ENCODE data around the gene EIF2B4.

EIF2B4 gene

DNA sequence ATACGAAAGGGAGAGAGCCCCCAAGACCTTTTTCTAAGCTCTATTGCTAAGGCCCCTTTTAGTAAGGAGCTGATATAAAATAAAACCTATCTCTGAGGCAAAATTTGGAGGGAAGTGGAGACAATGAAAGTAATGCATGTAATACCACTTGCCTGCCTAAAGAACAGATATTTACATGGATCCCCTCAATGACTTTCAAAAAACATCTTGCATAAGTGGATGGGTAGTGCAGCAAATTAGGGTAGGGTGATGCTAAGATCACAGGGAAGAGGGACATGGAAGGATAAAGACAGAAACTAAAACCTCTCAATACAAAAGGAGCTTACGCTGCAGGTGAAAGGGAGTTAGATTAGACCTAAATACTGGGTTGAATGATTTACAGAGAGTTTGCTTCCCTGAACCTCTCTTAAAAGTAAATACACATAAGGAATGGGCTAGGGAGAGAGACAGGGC lies 9.3 kb upstream of the EIF2B4 start:
- H3K9me3 ChIP-seq (ENCODE audit: control insufficient read depth, insufficient read depth, low read depth, low read length): no peaks in the 10 kb centered on the region
- H3K4me3 ChIP-seq (ENCODE audit: low read depth, low read length): peak overlapping the region; percentile 72
- peaks cover 18 to 84% of the 10 kb centered on the region in 2 experiments for H3K36me3 ChIP-seq (ENCODE audit: control insufficient read depth in 2 of 2, insufficient read depth in 1 of 2, low read length in 2 of 2)
- POLR2A ChIA-PET: interaction anchor here (1.0 to 3.4 kb wide), 9 partner anchors 8 to 62 kb away, joined by 3 to 19 read pairs (median 9); partner anchors contain the start of genes EIF2B4, GTF3C2, MPV17 and NRBP1
- no peaks in the 10 kb centered on the region; the same call in 1 of the 2 replicates for H3K4me1 ChIP-seq (ENCODE audit: control insufficient read depth, insufficient read depth, low read length)
- peak overlapping the region; percentile 82 for H3K27ac ChIP-seq (ENCODE audit: extremely low read depth, low read depth, low read length)
- CTCF ChIA-PET: interaction anchor here (0.8 to 1.4 kb wide), 4 partner anchors 8 to 304 kb away, joined by 3 to 7 read pairs (median 3); partner anchors contain the start of gene SNX17
- TF ChIP-seq ZFP41 (tag by site-specific recombination; IDR thresholded peaks at IDR 0.05; ENCODE audit: borderline replicate concordance) (no peak), PRDM1 (tag by site-specific recombination; IDR thresholded peaks at IDR 0.05) (0 out of 2 replicates have a peak, but pooled peaks have one; percentile 5)

DNA sequence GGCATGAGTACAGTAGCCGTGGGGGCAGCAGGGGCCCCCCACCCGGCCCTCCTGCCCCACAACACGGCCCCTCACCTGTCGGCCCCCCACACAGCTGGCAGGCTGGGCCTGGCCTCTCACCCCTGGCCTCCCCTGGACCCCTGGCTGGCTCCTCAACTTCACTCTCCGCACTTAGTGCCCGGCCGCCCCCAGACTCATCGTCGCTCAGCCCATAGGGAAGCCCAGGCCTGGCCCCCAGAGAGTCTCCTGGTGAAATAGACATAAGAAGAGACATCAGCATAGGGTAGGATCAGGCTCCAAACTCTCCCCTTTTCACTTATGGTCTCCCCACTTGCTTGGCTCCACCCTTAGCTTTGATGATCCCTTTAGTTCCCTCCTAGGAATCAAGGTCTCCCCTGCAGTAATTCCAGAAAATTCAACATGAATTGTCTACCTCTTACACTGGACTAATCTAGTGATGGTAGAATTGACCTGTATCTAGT lies 8.7 kb upstream of the EIF2B4 start:
- TF ChIP-seq TRIM28 (IDR thresholded peaks at IDR 0.05; ENCODE audit: borderline replicate concordance, low read length) (no peak), SALL2 (tag by site-specific recombination; IDR thresholded peaks at IDR 0.05; ENCODE audit: borderline replicate concordance) (no peak), ZNF157 (tag by site-specific recombination; IDR thresholded peaks at IDR 0.05) (no peak), TSHZ1 (tag by site-specific recombination; IDR thresholded peaks at IDR 0.05; ENCODE audit: borderline replicate concordance) (no peak), ZNF544 (tag by site-specific recombination; IDR thresholded peaks at IDR 0.05) (no peak), ZFHX2 (tag by site-specific recombination; conservative IDR thresholded peaks at IDR 0.05) (no peak), ZNF776 (tag by site-specific recombination; IDR thresholded peaks at IDR 0.05; ENCODE audit: borderline replicate concordance) (no peak), GLIS2 (tag by site-specific recombination; IDR thresholded peaks at IDR 0.05) (0 out of 2 replicates have a peak, but pooled peaks have one; percentile 21), KLF16 (tag by site-specific recombination; IDR thresholded peaks at IDR 0.05) (no peak), ZNF266 (tag by site-specific recombination; IDR thresholded peaks at IDR 0.05; ENCODE audit: low read depth) (no peak)
- TF ChIP-seq, protein P1, sequence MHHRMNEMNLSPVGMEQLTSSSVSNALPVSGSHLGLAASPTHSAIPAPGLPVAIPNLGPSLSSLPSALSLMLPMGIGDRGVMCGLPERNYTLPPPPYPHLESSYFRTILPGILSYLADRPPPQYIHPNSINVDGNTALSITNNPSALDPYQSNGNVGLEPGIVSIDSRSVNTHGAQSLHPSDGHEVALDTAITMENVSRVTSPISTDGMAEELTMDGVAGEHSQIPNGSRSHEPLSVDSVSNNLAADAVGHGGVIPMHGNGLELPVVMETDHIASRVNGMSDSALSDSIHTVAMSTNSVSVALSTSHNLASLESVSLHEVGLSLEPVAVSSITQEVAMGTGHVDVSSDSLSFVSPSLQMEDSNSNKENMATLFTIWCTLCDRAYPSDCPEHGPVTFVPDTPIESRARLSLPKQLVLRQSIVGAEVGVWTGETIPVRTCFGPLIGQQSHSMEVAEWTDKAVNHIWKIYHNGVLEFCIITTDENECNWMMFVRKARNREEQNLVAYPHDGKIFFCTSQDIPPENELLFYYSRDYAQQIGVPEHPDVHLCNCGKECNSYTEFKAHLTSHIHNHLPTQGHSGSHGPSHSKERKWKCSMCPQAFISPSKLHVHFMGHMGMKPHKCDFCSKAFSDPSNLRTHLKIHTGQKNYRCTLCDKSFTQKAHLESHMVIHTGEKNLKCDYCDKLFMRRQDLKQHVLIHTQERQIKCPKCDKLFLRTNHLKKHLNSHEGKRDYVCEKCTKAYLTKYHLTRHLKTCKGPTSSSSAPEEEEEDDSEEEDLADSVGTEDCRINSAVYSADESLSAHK (tag by site-specific recombination; IDR thresholded peaks at IDR 0.05): no peak
- TF ChIP-seq, protein P2, sequence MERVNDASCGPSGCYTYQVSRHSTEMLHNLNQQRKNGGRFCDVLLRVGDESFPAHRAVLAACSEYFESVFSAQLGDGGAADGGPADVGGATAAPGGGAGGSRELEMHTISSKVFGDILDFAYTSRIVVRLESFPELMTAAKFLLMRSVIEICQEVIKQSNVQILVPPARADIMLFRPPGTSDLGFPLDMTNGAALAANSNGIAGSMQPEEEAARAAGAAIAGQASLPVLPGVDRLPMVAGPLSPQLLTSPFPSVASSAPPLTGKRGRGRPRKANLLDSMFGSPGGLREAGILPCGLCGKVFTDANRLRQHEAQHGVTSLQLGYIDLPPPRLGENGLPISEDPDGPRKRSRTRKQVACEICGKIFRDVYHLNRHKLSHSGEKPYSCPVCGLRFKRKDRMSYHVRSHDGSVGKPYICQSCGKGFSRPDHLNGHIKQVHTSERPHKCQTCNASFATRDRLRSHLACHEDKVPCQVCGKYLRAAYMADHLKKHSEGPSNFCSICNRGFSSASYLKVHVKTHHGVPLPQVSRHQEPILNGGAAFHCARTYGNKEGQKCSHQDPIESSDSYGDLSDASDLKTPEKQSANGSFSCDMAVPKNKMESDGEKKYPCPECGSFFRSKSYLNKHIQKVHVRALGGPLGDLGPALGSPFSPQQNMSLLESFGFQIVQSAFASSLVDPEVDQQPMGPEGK (tag by site-specific recombination; IDR thresholded peaks at IDR 0.05): 0 out of 2 replicates have a peak, but pooled peaks have one; percentile 8
- H3K4me1 ChIP-seq (ENCODE audit: control insufficient read depth, insufficient read depth, low read length): no peaks in the 10 kb centered on the region; the same call in 1 of the 2 replicates
- ChIA-PET CTCF (interaction anchor here (0.6 to 1.3 kb wide), 2 partner anchors 37 to 51 kb away, joined by 3 to 5 read pairs; no protein-coding TSS in a partner anchor), POLR2A (interaction anchor here (0.5 to 3.4 kb wide), 6 partner anchors 7 to 243 kb away, joined by 6 to 19 read pairs (median 12); partner anchors contain the start of genes EIF2B4, GTF3C2, MPV17 and NRBP1)
- H3K4me3 ChIP-seq (ENCODE audit: low read depth, low read length): no peak overlapping the region
- H3K9me3 ChIP-seq (ENCODE audit: control insufficient read depth, insufficient read depth, low read depth, low read length): no peaks in the 10 kb centered on the region
- H3K27ac ChIP-seq (ENCODE audit: extremely low read depth, low read depth, low read length): no peak overlapping the region; the same call in none of the 2 replicates
- peaks cover 18 to 84% of the 10 kb centered on the region in 2 experiments for H3K36me3 ChIP-seq (ENCODE audit: control insufficient read depth in 2 of 2, insufficient read depth in 1 of 2, low read length in 2 of 2)

Data from HEK293 (cell line).